Ishikawa (cell line): ENCODE results near the gene PAXX.

Source experiments
- CEBPB ChIP-seq: IDR thresholded peaks from 2 replicates; pipeline ENCODE4 v1.6.1; 2012
- EP300 ChIP-seq: IDR thresholded peaks from 2 replicates; pipeline ENCODE4 v1.6.1; 2012; ENCODE audit warnings: borderline replicate concordance
- RAD21 ChIP-seq: IDR thresholded peaks from 2 replicates; pipeline ENCODE4 v1.6.1; 2012; ENCODE audit warnings: low read depth
- REST ChIP-seq: IDR thresholded peaks from 2 replicates; pipeline ENCODE4 v1.6.1; 2012; ENCODE audit warnings: low read depth, mild to moderate bottlenecking
- TAF1 ChIP-seq: IDR thresholded peaks from 2 replicates; pipeline ENCODE4 v1.6.1; 2012; ENCODE audit warnings: low read depth, mild to moderate bottlenecking
- ZBTB7A ChIP-seq: IDR thresholded peaks from 2 replicates; pipeline ENCODE4 v1.6.1; 2012; ENCODE audit warnings: low read depth
- TF ChIP-seq, protein P1 (sequence below): IDR thresholded peaks from 2 replicates; pipeline ENCODE4 v1.6.1; 2012

- TF ChIP-seq REST = no peak
- TF ChIP-seq RAD21 = no peak
- TF ChIP-seq EP300 = no peak
- TF ChIP-seq, protein P1, sequence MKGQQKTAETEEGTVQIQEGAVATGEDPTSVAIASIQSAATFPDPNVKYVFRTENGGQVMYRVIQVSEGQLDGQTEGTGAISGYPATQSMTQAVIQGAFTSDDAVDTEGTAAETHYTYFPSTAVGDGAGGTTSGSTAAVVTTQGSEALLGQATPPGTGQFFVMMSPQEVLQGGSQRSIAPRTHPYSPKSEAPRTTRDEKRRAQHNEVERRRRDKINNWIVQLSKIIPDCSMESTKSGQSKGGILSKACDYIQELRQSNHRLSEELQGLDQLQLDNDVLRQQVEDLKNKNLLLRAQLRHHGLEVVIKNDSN = no peak
- no peak for TF ChIP-seq ZBTB7A
- no peak for TF ChIP-seq CEBPB
- TF ChIP-seq TAF1 = no peak
Measured at GRCh38 chr9:136962163-136962562, 30.1 kb upstream of the PAXX start.
